HepG2 (cell line): ENCODE results near the gene C20orf204. TPM values are rescaled to one million over a fixed set of nuclear protein-coding genes. Genes with fewer than 3 reads are reported as not detected.
A peak's percentile ranks its signal among the peaks of the same experiment; 100 is the strongest.

Experiments used
- ADNP ChIP-seq: sonication (generic); formaldehyde crosslinking; IDR thresholded peaks from 2 replicates; pipeline ENCODE4 v1.4.0; 2020; ENCODE audit warnings: missing genetic modification reagents
- AKAP8 ChIP-seq: sonication (generic); formaldehyde crosslinking; IDR thresholded peaks from 2 replicates; pipeline ENCODE4 v1.5.1; 2020; ENCODE audit warnings: mild to moderate bottlenecking, missing genetic modification reagents
- ATAD3A ChIP-seq: sonication (generic); formaldehyde crosslinking; IDR thresholded peaks from 2 replicates; pipeline ENCODE4 v1.4.0; 2020; ENCODE audit warnings: missing genetic modification reagents
- CCDC6 ChIP-seq: sonication (generic); formaldehyde crosslinking; IDR thresholded peaks from 2 replicates; pipeline ENCODE4 v1.8.1; 2022; ENCODE audit warnings: mild to moderate bottlenecking, missing genetic modification reagents, moderate library complexity
- FOXK2 ChIP-seq: fragments of 450-650 bp; IDR thresholded peaks from 2 replicates; pipeline ENCODE4 v1.6.1; 2016
- GTF2F1 ChIP-seq: fragments of 150-350 bp; IDR thresholded peaks from 2 replicates; pipeline ENCODE4 v1.6.1; 2014; ENCODE audit warnings: low read length
- HDAC2 ChIP-seq: sonication (generic); formaldehyde crosslinking; IDR thresholded peaks from 2 replicates; pipeline ENCODE4 v1.4.0; 2020; ENCODE audit warnings: missing genetic modification reagents
- KAT7 ChIP-seq: IDR thresholded peaks from 2 replicates; pipeline ENCODE4 v1.6.1; 2018; ENCODE audit warnings: borderline replicate concordance, missing compliant biosample characterization
- KDM1A ChIP-seq: IDR thresholded peaks from 2 replicates; pipeline ENCODE4 v1.6.1; 2016; ENCODE audit warnings: missing compliant biosample characterization
- KMT2A ChIP-seq: sonication (generic); formaldehyde crosslinking; IDR thresholded peaks from 2 replicates; pipeline ENCODE4 v1.4.0; 2020; ENCODE audit warnings: missing genetic modification reagents
- MLLT10 ChIP-seq: sonication (generic); formaldehyde crosslinking; IDR thresholded peaks from 2 replicates; pipeline ENCODE4 v1.4.0; 2020; ENCODE audit warnings: missing genetic modification reagents
- NFRKB ChIP-seq: fragments of 450-650 bp; IDR thresholded peaks from 2 replicates; pipeline ENCODE4 v1.6.1; 2017
- NR2F2 ChIP-seq: IDR thresholded peaks from 2 replicates; pipeline ENCODE4 v1.6.1; 2012; ENCODE audit warnings: low read depth, inconsistent platforms, borderline replicate concordance
- PAWR ChIP-seq: sonication (generic); formaldehyde crosslinking; IDR thresholded peaks from 2 replicates; pipeline ENCODE4 v1.4.0; 2020; ENCODE audit warnings: missing genetic modification reagents, mild to moderate bottlenecking, borderline replicate concordance
- SOX6 ChIP-seq, 2 experiments: fragments of 450-650 bp in 1 of 2; sonication (generic) in 1 of 2; formaldehyde crosslinking in 1 of 2; IDR thresholded peaks; 2 replicates each; pipeline versions ENCODE4 v1.4.0 to v1.6.1; 2017 to 2020; ENCODE audit warnings: antibody characterized with exemption in 1 of 2, mild to moderate bottlenecking in 1 of 2, missing genetic modification reagents in 1 of 2
- SP2 ChIP-seq: sonication (generic); formaldehyde crosslinking; IDR thresholded peaks from 2 replicates; pipeline ENCODE4 v1.5.1; 2020; ENCODE audit warnings: mild to moderate bottlenecking, missing genetic modification reagents
- TAF1 ChIP-seq: sonication (generic); formaldehyde crosslinking; IDR thresholded peaks from 2 replicates; pipeline ENCODE4 v1.4.0; 2020; ENCODE audit warnings: missing genetic modification reagents
- TBX3 ChIP-seq: fragments of 450-650 bp; IDR thresholded peaks from 2 replicates; pipeline ENCODE4 v1.6.1; 2017; ENCODE audit warnings: antibody characterized with exemption, mild to moderate bottlenecking, inconsistent platforms, borderline replicate concordance
- TFAP4 ChIP-seq: sonication (generic); IDR thresholded peaks from 2 replicates; pipeline ENCODE4 v1.6.1; 2016; ENCODE audit warnings: low read depth, borderline replicate concordance
- ZC3H4 ChIP-seq: sonication (generic); formaldehyde crosslinking; IDR thresholded peaks from 2 replicates; pipeline ENCODE4 v1.4.0; 2020; ENCODE audit warnings: missing genetic modification reagents, borderline replicate concordance
- ZFY ChIP-seq: sonication (generic); formaldehyde crosslinking; IDR thresholded peaks from 2 replicates; pipeline ENCODE4 v1.4.0; 2020; ENCODE audit warnings: missing genetic modification reagents
- ZKSCAN5 ChIP-seq: sonication (generic); formaldehyde crosslinking; IDR thresholded peaks from 2 replicates; pipeline ENCODE4 v1.5.1; 2020; ENCODE audit warnings: mild to moderate bottlenecking, missing genetic modification reagents
- ZNF180 ChIP-seq: sonication (generic); formaldehyde crosslinking; IDR thresholded peaks from 2 replicates; pipeline ENCODE4 v1.4.0; 2020; ENCODE audit warnings: low read depth, missing genetic modification reagents, borderline replicate concordance
- ZNF362 ChIP-seq: sonication (generic); formaldehyde crosslinking; IDR thresholded peaks from 2 replicates; pipeline ENCODE4 v1.4.0; 2020; ENCODE audit warnings: missing genetic modification reagents, mild to moderate bottlenecking, borderline replicate concordance
- ZNF563 ChIP-seq: sonication (generic); formaldehyde crosslinking; IDR thresholded peaks from 2 replicates; pipeline ENCODE4 v1.8.0; 2022; ENCODE audit warnings: mild to moderate bottlenecking, moderate library complexity, missing genetic modification reagents
- ZNF670 ChIP-seq: sonication (generic); formaldehyde crosslinking; IDR thresholded peaks from 2 replicates; pipeline ENCODE4 v1.8.0; 2022; ENCODE audit warnings: mild to moderate bottlenecking, missing genetic modification reagents, borderline replicate concordance
- ZNF691 ChIP-seq: sonication (generic); formaldehyde crosslinking; IDR thresholded peaks from 2 replicates; pipeline ENCODE4 v1.4.0; 2020; ENCODE audit warnings: missing genetic modification reagents, low read depth, mild to moderate bottlenecking, borderline replicate concordance
- ZNF703 ChIP-seq: sonication (generic); formaldehyde crosslinking; IDR thresholded peaks from 2 replicates; pipeline ENCODE4 v1.5.1; 2020; ENCODE audit warnings: missing genetic modification reagents, mild to moderate bottlenecking, moderate library complexity, borderline replicate concordance
- ZNF780A ChIP-seq: sonication (generic); formaldehyde crosslinking; IDR thresholded peaks from 2 replicates; pipeline ENCODE4 v1.8.0; 2022; ENCODE audit warnings: mild to moderate bottlenecking, missing genetic modification reagents, moderate library complexity
- ZNF850 ChIP-seq: sonication (generic); formaldehyde crosslinking; conservative IDR thresholded peaks from 2 replicates; pipeline ENCODE4 v1.9.0; 2021; ENCODE audit warnings: mild to moderate bottlenecking, missing genetic modification reagents
- ZSCAN21 ChIP-seq: sonication (generic); formaldehyde crosslinking; IDR thresholded peaks from 2 replicates; pipeline ENCODE4 v1.8.0; 2022; ENCODE audit warnings: mild to moderate bottlenecking, missing genetic modification reagents, moderate library complexity, borderline replicate concordance
- polyA plus RNA-seq, 8 experiments: library from polyadenylated mRNA; depleted of rRNA in 3 of 8; stranded (reverse) in 7 of 8; unstranded in 1 of 8; fragments of >200 nt; fragmentation: Illumina TruSeq in 4 of 8; extraction: Trizol in 4 of 8; gene quantifications; 2 replicates each; pipeline versions ENCODE4 v1.2.1 to v1.2.3, GENCODE V29; 2011 to 2016; ENCODE audit warnings: low read depth in 4 of 8, missing spikeins in 1 of 8, mixed read lengths in 1 of 8; ENCODE audit not compliant: insufficient read depth in 1 of 8
- total RNA-seq, 5 experiments: library from RNA; depleted of rRNA; stranded (reverse); fragments of >200 nt; fragmentation: Illumina TruSeq; extraction: Trizol; gene quantifications; 2 replicates each; pipeline ENCODE4 v1.2.3, GENCODE V29; 2016; ENCODE audit warnings: low read depth in 1 of 5

C20orf204 gene
- total and polyA plus RNA-seq, 2 of the 13 experiments (the other 11 are each of a cell fraction or from before 2014, with no cell fraction given): 22.1 to 80.0 TPM

- TF ChIP-seq ZNF362 (CRISPR knock-in tag) (peak; percentile 38; the same call in 1 of the 2 replicates), ZNF780A (CRISPR knock-in tag) (peak; percentile 31; the same call in 1 of the 2 replicates), ZNF850 (no peak), PAWR (CRISPR knock-in tag) (no peak; the same call in none of the 2 replicates), AKAP8 (CRISPR knock-in tag) (peak; percentile 32), ZC3H4 (CRISPR knock-in tag) (peak; percentile 90), SOX6 (IDR thresholded peaks at IDR 0.05) (no peak), SOX6 (CRISPR knock-in tag; IDR thresholded peaks at IDR 0.05) (peak; percentile 34), ATAD3A (no peak), NR2F2 (peak; percentile 10; the same call in 1 of the 2 replicates), TFAP4 (peak; percentile 81; the same call in 1 of the 2 replicates), KDM1A (CRISPR knock-in tag) (no peak), ZNF703 (CRISPR knock-in tag) (no peak), HDAC2 (no peak; the same call in 1 of the 2 replicates), ZNF670 (CRISPR knock-in tag) (no peak), ZNF180 (no peak), ADNP (CRISPR knock-in tag) (no peak), ZKSCAN5 (CRISPR knock-in tag) (no peak), KAT7 (CRISPR knock-in tag) (no peak; the same call in none of the 2 replicates), KMT2A (CRISPR knock-in tag) (no peak), ZFY (peak; percentile 69), NFRKB (no peak), GTF2F1 (no peak), TAF1 (CRISPR knock-in tag) (no peak; the same call in 1 of the 2 replicates), SP2 (no peak), MLLT10 (CRISPR knock-in tag) (no peak), ZSCAN21 (CRISPR knock-in tag) (0 out of 2 replicates have a peak, but pooled peaks have one; percentile 13), ZNF691 (peak; percentile 22; the same call in 1 of the 2 replicates), ZNF563 (CRISPR knock-in tag) (peak; percentile 58; the same call in 1 of the 2 replicates), FOXK2 (no peak), TBX3 (no peak), CCDC6 (CRISPR knock-in tag) (peak; percentile 80; the same call in 1 of the 2 replicates)
Measured at GRCh38 chr20:64041040-64041780, 5.2 kb downstream of the C20orf204 start (continued).
